Measurements from ENCODE around the gene NELL1. TPM values are rescaled to one million over a fixed set of nuclear protein-coding genes. Genes with fewer than 3 reads are reported as not detected.
"Not testable (repeated sequence)": the region's sequence is repeated elsewhere in the genome, so short reads cannot be mapped to it uniquely, and the experiment has no call there.

The NELL1 gene
- total and polyA plus RNA-seq, 7 donors: 0.01 TPM; not detected in 6

- TF ChIP-seq, protein P1, sequence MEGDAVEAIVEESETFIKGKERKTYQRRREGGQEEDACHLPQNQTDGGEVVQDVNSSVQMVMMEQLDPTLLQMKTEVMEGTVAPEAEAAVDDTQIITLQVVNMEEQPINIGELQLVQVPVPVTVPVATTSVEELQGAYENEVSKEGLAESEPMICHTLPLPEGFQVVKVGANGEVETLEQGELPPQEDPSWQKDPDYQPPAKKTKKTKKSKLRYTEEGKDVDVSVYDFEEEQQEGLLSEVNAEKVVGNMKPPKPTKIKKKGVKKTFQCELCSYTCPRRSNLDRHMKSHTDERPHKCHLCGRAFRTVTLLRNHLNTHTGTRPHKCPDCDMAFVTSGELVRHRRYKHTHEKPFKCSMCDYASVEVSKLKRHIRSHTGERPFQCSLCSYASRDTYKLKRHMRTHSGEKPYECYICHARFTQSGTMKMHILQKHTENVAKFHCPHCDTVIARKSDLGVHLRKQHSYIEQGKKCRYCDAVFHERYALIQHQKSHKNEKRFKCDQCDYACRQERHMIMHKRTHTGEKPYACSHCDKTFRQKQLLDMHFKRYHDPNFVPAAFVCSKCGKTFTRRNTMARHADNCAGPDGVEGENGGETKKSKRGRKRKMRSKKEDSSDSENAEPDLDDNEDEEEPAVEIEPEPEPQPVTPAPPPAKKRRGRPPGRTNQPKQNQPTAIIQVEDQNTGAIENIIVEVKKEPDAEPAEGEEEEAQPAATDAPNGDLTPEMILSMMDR (IDR thresholded peaks at IDR 0.05): no peak
- no peaks in the 10 kb centered on the region for H3K9me3 ChIP-seq
- intact Hi-C loops (cut with DNase I): no loop called here
- DNase-seq: no peak
- H3K27me3 ChIP-seq (ENCODE audit: insufficient read depth in 3 of 3, low read length in 2 of 3): no peaks in the 10 kb centered on the region
- H3K36me3 ChIP-seq (ENCODE audit: insufficient read depth in 1 of 2, low read depth in 1 of 2): no peaks in the 10 kb centered on the region
- 47 to 61% (median 58%) methylated on average over 1 of the region's 1 CpG for WGBS, 3 donors
- H3K4me3 ChIP-seq: no peak overlapping the region
- no peaks in the 10 kb centered on the region for H3K4me1 ChIP-seq
- H3K27ac ChIP-seq: no peak overlapping the region
- no peak for ATAC-seq
Measured at GRCh38 chr11:20854215-20854955, 185.0 kb downstream of the NELL1 start.

- 71 to 74% (median 74%) methylated on average over 2 of the region's 2 CpGs for WGBS, 3 donors
- Histone ChIP-seq H3K27ac (no peak overlapping the region), H3K4me1 (no peaks in the 10 kb centered on the region), H3K9me3 (no peaks in the 10 kb centered on the region), H3K4me3 (no peak overlapping the region), H3K27me3 (ENCODE audit: insufficient read depth in 3 of 3, low read length in 2 of 3) (no peaks in the 10 kb centered on the region), H3K36me3 (ENCODE audit: insufficient read depth in 1 of 2, low read depth in 1 of 2) (no peaks in the 10 kb centered on the region)
- no peak for ATAC-seq
- intact Hi-C loops (cut with DNase I): no loop called here
- TF ChIP-seq, protein P1 (IDR thresholded peaks at IDR 0.05): no peak
- no peak for DNase-seq
Measured at GRCh38 chr11:20861322-20861721, 191.9 kb downstream of the NELL1 start.

DNA sequence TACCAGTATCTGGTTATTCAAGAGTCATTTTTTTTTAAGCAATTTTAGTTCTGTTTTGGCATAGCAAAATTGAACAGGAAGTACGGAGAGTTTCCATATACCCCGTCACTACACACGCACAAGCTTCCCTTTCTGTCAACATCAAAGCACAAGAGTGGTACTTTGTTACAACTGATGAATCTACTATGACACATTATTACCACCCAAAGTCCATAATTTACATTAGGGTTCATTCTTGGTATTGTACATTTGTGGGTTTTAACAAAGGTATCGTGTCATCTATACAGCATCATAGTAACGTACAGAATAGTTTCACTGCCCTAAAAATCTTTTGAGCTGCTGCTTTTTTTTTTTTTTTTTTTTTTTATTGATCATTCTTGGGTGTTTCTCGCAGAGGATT, 192.9 kb downstream of the NELL1 start:
- ATAC-seq; H3K4me3 ChIP-seq; H3K4me1 ChIP-seq; H3K27me3 ChIP-seq (ENCODE audit: insufficient read depth in 3 of 3, low read length in 2 of 3); intact Hi-C loops (cut with DNase I); H3K36me3 ChIP-seq (ENCODE audit: insufficient read depth in 1 of 2, low read depth in 1 of 2); H3K27ac ChIP-seq; DNase-seq; H3K9me3 ChIP-seq: not testable (repeated sequence)
- 70 to 81% (median 73%) methylated on average over 6 of the region's 6 CpGs for WGBS, 3 donors

- Histone ChIP-seq H3K27me3 (ENCODE audit: insufficient read depth in 3 of 3, low read length in 2 of 3) (no peaks in the 10 kb centered on the region), H3K27ac (no peak overlapping the region), H3K9me3 (no peaks in the 10 kb centered on the region), H3K4me1 (no peaks in the 10 kb centered on the region), H3K4me3 (no peak overlapping the region), H3K36me3 (ENCODE audit: insufficient read depth in 1 of 2, low read depth in 1 of 2) (no peaks in the 10 kb centered on the region)
- intact Hi-C loops (cut with DNase I): no loop called here
- no peak for ATAC-seq
- TF ChIP-seq, protein P1 (IDR thresholded peaks at IDR 0.05): no peak
- DNase-seq: no peak
Measured at GRCh38 chr11:20864628-20865027, 195.2 kb downstream of the NELL1 start.

DNA sequence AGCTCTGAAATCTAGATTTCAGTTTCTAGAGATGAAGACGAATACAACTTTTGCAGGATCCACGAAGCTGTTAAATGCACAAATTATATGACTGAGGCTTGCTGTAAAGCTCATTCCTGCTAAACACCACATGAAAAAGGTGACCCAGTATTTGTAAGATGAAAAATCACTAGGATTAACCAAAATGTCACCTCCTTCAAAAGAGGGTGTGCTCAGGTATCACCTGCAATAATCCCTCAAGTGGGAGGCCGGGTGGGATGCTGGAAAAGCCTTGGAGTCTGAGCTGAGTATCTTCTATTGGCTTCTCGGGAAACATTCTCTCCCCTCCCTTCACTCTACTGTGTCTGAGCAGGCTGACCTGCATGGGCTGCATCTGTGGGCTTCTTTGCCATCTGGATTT, 195.8 kb downstream of the NELL1 start:
- no peak for DNase-seq
- intact Hi-C loops (cut with DNase I): no loop called here
- TF ChIP-seq, protein P1 (IDR thresholded peaks at IDR 0.05): no peak

More for the DNA sequence above, 195.8 kb downstream of the NELL1 start:
- Histone ChIP-seq H3K4me1 (no peaks in the 10 kb centered on the region), H3K36me3 (ENCODE audit: insufficient read depth in 1 of 2, low read depth in 1 of 2) (no peaks in the 10 kb centered on the region), H3K4me3 (no peak overlapping the region), H3K27ac (no peak overlapping the region), H3K27me3 (ENCODE audit: insufficient read depth in 3 of 3, low read length in 2 of 3) (no peaks in the 10 kb centered on the region), H3K9me3 (no peaks in the 10 kb centered on the region)
- no peak for ATAC-seq
- WGBS, 3 donors: 63 to 66% (median 63%) methylated on average over 4 of the region's 4 CpGs

Data from psoas muscle (tissue), 8 donors.